ENCODE results near the gene YPEL2.

DNA sequence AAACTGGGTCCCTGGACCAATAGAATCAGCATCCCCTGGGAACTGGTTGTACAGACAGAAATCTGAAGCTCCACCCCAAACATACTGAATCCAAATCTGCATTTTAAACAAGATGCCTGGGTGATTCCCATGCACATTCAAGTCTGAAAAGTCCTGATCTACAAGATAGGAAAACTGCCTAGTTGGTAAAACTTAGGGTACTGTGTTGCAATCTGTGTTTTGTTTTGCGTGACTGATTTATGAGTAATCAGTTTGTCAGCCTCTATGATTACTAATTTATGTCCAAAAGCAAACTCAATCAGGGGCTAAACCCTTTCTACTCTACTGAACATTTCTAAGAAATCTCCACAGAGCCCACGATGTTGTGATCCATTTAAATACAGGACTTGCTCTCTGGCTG lies 103.8 kb downstream of the YPEL2 start:
- TF ChIP-seq, protein P1, sequence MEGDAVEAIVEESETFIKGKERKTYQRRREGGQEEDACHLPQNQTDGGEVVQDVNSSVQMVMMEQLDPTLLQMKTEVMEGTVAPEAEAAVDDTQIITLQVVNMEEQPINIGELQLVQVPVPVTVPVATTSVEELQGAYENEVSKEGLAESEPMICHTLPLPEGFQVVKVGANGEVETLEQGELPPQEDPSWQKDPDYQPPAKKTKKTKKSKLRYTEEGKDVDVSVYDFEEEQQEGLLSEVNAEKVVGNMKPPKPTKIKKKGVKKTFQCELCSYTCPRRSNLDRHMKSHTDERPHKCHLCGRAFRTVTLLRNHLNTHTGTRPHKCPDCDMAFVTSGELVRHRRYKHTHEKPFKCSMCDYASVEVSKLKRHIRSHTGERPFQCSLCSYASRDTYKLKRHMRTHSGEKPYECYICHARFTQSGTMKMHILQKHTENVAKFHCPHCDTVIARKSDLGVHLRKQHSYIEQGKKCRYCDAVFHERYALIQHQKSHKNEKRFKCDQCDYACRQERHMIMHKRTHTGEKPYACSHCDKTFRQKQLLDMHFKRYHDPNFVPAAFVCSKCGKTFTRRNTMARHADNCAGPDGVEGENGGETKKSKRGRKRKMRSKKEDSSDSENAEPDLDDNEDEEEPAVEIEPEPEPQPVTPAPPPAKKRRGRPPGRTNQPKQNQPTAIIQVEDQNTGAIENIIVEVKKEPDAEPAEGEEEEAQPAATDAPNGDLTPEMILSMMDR (IDR thresholded peaks at IDR 0.05): no peak
- TF ChIP-seq POLR2A (IDR thresholded peaks at IDR 0.05) (no peak), POLR2AphosphoS5 (IDR thresholded peaks at IDR 0.05; ENCODE audit: insufficient read depth in 1 of 2, low read depth in 1 of 2) (peak in 1 of 2 donors; percentile 55)
